Transverse colon (tissue), 3 donors: ENCODE measurements around the gene C19orf38.

Source experiments
- CTCF ChIP-seq, 5 experiments: fragments of 200-600 bp in 3 of 5; fragments of 450-650 bp in 2 of 5; sonication (generic) in 3 of 5; IDR thresholded peaks; 1 replicate in 2 of 5; 2 replicates in 3 of 5; pipeline ENCODE4 v1.5.1; 2016 to 2017; ENCODE audit warnings: antibody characterized with exemption in 5 of 5, inconsistent platforms in 3 of 5, mild to moderate bottlenecking in 2 of 5, moderate library complexity in 1 of 5
- POLR2A ChIP-seq: fragments of 450-650 bp; IDR thresholded peaks from one replicate; pipeline ENCODE4 v1.6.1; 2016; ENCODE audit warnings: antibody characterized with exemption, mild to moderate bottlenecking, moderate library complexity

- TF ChIP-seq CTCF (IDR thresholded peaks at IDR 0.05) (no peak), POLR2A (no peak)
These were observed 68.4 kb downstream of the C19orf38 start for GRCh38 chr19:10916602-10917001.
